GM18858 (cell line): Measurements from ENCODE around the gene SAPCD2.
"Not testable (repeated sequence)": the region's sequence is repeated elsewhere in the genome, so short reads cannot be mapped to it uniquely, and the experiment has no call there.

Source experiments
- ATAC-seq: cut with Tn5 transposase; IDR thresholded peaks from one replicate; pipeline ENCODE4 v1.9.1; 2021; ENCODE audit not compliant: unreplicated experiment

The SAPCD2 gene

DNA sequence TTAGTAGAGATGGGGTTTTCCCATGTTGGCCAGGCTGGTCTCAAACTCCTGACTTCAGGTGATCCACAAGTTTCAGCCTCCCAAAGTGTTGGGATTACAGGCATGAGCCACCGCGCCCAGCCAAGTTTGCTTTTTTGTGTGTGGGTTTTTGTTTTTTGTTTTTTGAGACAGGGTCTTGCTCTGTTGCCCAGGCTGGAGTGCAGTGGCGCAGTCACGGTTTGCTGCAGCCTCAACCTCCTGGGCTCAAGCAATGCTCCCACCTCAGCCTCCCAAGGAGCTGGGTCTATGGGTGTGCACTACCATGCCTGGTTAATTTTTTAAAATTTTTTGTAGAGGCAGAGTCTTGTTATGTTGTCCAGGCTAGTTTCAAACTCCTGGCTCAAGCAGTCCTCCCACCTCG, 36.9 kb downstream of the SAPCD2 start:
- not testable (repeated sequence) for ATAC-seq

DNA sequence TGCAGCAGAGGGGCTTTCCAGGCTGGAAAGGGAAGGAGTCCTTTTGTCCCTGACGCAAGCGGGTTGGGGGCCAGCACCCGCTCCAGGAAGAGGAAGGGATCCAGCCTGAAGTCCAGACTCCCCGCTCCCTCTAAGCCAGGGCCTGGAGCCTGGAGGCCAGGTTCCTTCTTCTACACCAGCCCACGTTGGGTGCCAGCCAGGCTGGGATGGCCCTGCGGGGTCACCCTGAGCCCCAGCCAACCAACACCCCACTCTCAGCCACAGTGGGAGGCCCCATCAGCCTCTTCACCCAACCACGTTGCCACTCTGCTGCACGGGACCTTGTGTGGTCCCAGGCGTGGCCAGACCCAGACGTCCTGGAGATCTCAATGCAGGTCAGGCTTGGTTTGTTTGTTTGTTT, 37.5 kb downstream of the SAPCD2 start:
- no peak for ATAC-seq

DNA sequence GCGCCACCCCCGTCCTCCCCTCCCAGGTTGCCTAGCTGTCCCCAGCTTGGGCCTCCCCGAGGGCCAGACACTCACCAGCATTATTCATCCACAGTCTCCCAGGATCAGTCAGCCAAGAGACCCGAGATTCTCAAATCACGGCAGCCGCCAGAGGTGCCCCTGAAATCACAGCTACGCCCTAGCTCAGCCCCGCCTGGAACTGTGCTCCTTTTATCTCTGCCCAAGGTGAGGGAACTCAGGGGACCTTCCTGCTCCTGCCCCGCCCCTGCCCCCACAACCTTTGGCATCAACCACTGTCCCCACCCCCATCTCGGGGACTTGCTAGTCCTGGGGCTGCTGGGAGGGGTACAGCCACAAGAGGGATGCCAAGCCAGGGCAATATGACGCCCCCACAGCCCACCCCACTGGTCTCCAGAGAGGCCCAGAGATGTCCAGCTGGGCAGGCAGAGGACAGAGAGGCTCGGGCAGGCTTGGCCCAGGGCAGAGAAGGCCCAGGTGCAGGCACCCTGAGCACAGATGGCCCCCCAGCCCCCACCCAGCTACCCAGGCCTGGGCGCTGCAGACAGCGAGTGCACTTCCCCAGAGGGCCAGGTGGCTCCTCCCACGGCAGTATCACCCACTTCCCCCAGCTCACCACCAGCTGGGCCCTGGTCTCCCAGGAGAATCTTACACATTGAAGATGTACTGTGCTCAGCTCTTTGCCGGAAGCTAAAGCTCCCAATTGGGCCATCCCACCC, 38.3 kb downstream of the SAPCD2 start, which contains the start of gene FUT7:
FUT7 (minus strand) TSS at position 185 of the 737 bp plus-strand sequence; CDS start at position 88, 97 bp downstream.
- no peak for ATAC-seq

DNA sequence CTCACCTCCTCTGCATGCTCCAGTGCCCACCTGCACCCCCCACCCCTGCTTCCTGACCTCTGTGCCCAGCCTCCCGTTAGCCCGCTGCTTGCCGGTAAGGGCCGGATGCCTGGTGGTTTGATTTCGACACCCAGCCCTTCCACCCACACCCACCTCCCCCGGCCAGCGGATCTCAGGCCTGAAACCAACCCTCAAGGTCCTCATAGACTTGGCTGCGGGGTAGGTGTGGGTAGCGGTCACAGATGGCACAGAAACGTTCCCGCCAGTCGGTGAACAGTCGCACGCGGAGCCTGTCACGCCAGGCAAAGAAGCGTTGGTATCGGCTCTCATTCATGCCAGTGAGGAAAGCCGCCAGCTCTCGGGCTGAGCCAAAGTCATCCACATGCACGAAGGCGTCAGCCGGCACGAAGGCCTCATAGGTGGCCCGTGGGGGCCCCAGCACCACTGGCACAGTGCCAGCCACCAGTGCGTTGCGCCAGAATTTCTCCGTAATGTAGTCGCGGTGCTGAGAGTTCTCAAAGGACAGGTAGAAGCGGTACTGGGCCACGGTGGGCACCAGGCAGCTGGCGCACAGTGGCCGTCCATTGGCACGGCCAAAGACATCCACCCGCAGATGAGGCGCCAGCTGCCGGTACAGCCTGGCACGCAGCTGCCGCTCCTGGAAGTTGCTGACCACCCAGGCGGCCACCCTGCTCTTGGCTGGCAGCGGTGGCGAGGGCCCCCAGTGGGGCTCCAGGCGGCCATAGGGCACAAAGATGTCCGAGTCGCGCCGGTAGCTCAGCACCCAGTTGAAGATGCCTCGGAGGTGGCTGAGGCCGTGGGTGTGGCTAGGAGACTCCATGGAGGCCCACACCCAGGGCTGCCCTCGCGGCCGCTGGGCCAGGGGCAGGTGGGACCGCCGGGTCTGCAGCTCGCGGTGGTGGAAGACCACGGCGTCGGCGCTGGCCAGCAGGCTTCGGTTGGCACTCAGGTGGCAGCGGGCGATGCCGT, 39.5 kb downstream of the SAPCD2 start:
- ATAC-seq = no peak

DNA sequence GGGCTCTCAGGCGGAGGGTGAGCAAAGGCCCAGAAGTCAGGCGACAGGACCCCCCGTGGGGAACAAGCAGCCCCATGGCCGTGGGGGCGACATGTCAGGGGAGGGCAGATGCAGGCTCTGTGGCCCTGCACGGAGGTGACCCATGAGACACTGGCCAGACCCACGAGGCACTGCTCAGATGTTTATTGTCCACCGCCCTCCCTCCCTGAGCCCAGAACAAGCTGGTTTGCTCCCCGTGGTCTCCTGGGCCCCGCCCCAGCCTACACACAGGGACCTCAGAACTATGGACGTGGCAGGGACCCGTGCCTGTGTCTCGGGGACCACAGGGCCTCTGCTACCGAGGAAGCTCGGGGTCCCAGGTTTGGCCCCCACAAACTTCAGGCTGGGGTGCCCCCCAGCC, 40.4 kb downstream of the SAPCD2 start:
- ATAC-seq = no peak

DNA sequence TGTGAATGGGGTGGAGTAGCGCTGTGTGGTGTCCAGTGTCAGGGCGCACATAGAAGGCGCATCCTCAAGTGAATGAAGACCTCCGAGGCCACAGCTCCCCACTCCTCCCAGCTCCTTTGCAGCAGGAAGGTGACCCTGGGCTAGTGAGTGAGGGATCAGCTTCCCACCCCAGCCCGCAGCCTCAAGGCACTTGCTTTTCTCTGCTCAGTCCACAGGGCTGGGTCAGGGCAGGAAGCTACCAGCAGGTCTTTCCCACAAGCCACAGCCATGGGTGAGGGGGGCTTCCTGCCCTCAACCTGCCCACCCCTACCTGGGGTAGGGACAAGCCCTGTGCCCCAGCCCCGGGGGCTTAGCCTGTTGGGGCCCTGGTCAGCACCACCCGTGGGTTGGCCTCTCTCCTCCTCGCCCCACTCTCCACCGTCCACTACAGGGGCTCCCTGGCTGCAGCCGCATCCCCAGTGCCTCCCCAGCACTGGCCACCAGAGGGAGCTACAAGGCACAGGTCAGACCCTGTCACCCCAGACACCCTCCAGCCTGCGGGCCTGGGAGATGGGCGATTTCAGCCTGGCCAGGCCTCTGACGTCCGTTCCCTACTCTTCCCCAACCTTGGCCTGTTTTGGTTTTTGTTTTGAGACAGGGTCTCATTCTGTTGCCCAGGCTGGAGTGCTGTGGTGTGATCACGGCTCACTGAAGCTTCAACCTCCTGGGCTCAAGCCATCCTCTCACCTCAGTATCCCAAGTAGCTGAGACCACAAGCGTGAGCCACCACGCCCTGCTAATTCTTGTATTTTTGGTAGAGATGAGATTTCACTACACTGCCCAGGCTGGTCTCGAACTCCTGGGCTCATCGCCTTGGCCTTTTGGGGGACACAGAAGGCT, 41.1 kb downstream of the SAPCD2 start:
- no peak for ATAC-seq

DNA sequence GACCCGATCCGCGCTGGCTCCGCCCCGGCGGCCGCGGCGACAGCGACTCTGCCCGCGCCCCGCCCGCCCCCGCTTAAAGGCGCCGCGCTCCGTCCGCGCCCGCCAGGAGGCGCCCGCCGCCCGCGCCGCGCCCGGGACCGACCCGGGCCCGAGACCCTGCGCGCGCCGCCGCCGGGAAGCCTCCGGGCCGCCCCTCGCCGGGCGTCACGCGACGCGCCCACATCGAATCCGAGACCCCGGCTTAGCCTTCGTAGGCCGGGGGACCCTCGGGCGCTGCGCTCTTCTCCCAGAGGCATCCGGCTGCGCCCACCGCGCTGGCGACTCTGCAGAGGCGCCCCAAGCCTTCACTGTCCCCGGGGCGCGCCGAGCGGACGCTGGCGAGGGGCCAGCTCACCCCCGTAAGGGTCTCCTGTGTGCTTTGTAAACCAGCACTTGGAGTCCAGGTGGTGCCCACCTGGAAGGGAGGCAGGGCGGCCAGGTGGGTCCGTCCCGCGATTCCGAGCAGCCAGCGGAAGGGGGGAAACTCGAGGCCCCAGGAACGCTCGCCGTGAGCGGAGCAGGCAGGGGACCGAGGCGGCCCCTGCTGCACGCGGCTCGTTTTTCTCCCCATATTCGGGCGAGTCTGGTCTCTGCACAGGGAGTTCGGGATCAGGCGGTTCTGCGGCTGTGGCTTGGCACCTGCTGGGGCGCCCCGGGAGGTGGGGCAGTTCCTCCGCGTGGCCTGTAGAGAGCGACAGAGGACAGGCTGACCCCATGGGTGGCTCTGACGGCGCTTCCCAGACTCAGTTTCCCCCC, 41.9 kb downstream of the SAPCD2 start:
- no peak for ATAC-seq

DNA sequence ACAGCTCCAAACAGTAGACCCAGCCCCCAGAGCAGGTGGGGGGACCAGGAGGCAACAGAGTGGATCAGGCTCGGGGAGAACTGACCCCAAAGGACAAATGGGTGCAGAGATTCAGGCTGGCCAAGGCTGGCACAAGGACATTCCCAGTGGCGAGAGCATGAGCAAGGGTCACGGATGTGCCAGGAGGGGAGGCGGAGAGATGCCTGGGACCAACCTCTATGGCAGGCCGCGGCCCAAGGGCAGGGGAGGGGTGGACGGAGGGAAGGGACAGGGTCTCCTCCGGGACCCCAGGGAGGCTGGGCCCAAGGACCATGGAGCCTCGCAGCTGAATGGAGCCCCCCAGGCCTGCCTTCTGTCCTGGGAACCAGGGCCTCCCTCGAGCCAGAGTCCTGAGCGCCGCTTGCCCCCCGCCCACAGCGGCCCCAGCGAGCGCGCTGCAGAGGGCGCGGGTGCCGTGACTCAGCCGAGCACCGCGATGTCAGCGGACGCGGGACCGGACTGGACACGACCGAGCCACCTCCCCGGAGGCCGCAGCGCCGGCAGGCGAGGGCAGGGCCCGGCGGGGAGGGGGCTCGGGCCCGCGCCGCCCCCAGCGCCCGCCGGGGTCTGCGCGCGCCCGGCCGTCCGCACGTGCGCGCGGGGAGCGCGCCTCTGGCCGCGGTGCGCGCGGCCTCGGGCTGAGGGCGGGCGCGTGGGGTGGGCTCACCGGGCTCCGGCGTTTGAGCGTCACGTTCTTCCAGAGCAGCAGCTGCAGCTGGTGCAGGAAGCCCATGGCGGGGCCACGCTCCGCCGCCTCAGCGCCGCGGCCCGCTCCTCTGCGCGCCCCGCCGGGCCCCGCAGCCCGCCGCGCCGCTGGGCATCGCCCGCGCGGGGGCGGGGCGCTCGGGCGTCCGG, 42.7 kb downstream of the SAPCD2 start, which contains the start of gene ABCA2:
ABCA2 (minus strand) TSS at position 869 of the 894 bp plus-strand sequence; CDS start at position 772, 97 bp downstream.
- ATAC-seq = no peak

DNA sequence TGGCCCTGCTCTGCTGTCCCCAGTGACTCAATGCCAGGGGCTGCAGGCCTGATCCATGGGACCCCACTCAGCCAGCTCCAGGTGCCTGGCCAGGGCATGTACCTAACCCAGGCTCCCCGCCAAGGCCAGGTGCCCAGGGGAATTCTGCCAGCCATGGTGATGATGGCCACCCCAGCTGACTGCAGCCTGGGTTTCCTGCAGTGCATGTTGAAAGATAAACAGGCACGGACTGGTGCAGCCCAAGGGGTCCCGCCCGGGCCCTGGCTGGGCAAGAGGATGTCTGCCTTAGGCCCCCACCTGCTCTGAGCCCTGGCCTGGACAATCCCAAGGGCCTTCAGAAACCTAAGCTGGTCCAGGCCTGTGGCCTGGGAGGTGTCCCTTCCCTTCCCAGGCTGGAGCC, 43.5 kb downstream of the SAPCD2 start:
- no peak for ATAC-seq

DNA sequence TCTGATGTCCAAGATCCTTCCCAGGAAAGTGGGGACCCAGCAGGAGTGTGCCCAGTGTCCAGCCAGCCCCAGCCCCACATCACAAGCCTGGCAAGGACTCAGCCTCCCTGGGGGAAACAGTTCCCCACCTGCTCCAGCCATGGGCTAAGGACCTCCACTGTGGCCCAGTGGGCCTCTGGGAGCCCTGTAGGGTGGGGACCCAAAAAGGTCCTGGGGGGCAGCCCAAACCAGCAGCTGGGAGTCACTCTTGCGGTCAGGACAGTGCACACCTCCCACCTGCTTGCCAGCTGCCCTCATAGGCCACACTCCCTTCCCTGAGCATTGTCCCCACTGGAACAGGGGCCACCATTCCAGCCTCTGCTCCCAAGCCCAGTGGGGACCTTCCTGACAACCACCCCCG, 44.0 kb downstream of the SAPCD2 start:
- ATAC-seq = no peak

DNA sequence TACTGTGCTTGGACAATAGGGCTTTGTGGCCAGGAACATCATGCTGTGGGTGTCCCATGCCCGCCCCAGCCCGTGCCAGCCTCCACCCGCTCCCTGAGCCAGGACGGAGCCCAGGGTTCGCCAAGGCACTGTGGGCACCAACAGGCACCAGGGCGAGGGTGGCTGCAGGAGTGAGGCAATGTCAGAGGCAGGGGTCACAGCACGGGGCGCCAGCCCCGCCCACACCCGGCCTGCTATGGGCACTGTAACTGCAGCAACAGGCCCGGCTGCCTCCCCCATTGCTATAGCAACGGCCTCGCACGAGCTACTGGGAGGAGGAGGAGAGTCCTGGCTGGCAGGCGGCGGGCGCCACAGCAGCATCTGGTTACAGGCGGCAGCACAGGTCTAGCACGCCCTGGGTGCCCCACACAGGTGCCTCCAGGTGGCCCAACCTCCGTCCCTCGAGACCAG, 44.8 kb downstream of the SAPCD2 start:
- ATAC-seq = no peak

DNA sequence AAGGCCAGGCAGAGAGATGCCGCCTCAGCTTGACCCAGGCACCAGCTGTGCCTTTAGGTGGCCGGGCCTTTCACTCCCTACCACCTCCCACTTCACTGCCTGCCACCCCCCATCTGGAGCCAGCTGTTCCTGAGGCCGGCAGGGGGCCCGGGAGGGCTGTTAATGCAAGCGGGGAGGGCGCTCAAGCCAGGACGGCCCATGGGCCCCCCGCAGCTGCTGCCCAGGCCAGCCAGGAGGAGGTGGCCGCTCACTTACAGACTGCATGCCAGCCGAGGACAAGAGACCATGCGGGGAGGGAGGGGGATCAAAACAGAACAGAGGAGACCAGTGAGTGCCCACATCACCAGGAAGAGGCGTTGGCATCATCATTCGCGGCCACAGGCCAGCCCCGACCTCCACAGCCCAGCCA, 46.8 kb downstream of the SAPCD2 start:
- no peak for ATAC-seq

DNA sequence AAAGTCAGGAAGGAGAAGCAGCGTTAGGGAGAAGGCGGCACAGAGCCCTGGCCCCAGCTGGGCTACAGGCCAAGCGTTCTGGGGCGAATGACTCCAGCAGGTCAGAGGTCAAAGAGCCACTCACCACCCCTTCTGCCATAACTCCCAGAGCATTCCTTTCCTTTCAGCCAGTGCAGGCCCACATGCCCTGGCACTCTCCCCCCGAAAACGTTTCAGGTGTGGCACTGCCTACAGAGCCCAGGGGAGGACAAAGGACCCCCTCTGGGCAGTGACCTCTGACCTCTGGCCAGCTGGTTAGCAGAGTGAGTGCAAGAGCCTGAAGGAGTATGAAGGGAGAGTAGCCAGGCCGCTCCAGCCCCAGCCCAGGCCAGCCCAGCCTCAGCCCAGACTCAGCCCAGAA, 47.2 kb downstream of the SAPCD2 start:
- ATAC-seq = no peak

DNA sequence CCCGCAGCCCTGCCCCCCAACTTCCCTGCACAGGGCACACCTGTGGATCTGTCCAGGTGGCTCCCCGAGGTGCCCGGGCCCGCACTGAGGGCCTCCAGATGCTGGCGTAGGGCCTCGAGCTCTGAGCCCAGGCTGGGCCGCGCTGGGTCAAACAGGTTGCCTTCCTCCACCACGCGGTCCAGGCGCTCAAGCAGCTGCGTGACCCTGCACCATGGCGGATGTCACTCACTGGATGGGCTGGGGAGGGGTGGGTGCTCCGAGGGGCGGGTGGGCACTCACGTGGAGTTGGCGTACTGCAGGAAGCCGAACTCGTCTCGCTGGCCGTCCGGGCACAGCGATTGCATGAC, 47.7 kb downstream of the SAPCD2 start:
- no peak for ATAC-seq

DNA sequence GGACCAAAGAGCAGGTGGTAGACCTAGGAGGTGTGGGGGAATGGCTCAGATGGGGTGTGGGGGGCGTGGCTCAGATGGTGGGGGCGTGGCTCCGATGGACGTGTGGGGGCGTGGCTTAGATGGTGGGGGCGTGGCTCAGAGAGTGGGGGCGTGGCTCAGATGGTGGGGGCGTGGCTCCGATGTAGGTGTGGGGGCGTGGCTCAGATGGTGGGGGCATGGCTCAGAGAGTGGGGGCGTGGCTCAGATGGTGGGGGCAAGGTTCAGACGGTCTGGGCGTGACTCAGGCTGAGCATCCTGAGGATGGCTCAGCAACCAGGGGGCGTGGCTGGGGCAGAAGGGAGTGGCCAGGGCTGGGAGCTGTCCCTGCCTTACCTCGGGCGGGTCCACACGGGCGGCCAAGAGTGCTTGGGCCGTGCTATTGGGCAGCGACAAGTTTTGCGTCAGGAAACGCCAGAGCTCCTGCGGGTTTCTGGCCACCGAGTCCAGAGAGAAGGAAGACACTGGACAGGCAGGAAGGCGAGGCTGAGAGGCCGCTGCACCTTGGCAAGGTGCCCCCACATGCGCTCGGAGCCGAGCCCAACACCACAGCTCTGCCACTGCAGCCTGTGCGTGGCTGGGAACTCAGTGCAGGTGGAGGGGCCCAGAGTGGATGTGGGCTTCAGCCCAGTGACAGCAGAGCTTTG, 48.2 kb downstream of the SAPCD2 start:
- ATAC-seq = no peak

DNA sequence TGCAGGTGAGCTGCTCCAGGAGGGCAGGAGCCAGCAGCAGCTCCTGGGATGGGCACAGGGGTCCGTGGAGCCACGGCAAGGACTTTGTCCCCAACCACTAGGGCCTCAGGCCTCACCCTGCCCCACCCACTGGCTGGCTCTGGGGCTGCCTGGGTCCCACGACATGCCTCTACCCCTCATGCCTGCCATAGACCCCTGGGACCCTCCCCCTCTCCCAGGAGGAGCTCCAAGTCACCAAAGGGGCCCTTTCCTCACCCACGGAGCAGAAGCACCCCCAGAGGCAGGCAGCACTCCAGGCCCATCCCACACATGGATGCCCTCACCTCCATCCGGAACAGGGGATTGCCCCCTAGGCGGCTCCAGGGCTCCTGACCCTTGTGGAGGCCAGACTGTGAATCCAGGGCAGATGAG, 48.8 kb downstream of the SAPCD2 start:
- ATAC-seq = no peak

DNA sequence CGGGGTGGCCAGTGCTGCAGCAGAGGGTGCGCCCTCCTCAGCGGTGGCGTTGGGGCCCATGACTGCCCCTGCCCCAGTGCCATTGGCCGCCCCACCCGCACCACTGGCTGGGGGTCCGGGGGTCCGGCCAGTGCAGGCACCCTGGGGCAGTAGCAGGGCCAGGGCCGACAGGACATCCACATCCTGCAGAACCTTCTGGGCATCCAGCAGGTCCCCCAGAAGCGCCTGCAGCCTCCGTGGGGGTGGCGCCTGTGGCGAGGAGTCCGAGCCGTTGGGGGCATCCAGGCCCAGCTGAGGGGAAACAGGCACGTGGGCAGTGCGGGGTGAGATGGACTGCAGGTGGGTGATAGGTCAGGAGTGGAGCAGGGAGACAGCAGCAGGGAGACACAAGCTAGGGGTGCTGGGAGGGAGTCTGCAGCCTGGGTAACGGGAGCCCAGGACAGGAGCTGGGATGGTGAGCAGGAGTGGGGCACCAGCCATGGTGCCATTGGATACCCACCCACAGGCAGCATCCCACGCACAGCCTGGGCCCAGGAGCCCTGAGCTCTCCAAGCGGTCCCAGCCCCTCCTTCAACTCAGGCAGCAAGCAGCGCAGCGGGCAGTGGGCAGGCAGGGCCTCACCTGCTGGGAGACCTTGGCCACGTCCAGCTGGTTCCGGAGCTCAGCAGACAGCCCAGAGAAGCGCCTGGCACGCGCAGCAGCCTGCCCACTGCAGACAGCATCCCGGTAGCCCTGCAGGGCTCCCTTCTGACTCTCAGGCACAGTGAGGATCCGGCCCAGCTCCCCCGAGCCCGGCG, 49.4 kb downstream of the SAPCD2 start:
- ATAC-seq = no peak
